Measurements from ENCODE around the gene PDCL3. TPM values are rescaled to one million over a fixed set of nuclear protein-coding genes. Genes with fewer than 3 reads are reported as not detected.

PDCL3 gene
- total RNA-seq, 1 donor from 2014 or later: 25.3 TPM

GRCh38 chr2:100537918-100538317 lies 24.9 kb upstream of the PDCL3 start:
- no peak for DNase-seq (ENCODE audit: low read depth)
- no peak overlapping the region for H3K4me3 ChIP-seq (ENCODE audit: low read depth, low read length)
- no peaks in the 10 kb centered on the region for H3K27me3 ChIP-seq (ENCODE audit: control insufficient read depth, insufficient read depth, low read length)
- no peaks in the 10 kb centered on the region for H3K36me3 ChIP-seq (ENCODE audit: control insufficient read depth, insufficient read depth, low read length)
- no peak for TF ChIP-seq CTCF (IDR thresholded peaks at IDR 0.05; ENCODE audit: insufficient read depth, low read length, severe bottlenecking)
- no peak for FAIRE-seq

GRCh38 chr2:100539221-100539620 lies 23.6 kb upstream of the PDCL3 start:
- no peaks in the 10 kb centered on the region for H3K36me3 ChIP-seq (ENCODE audit: control insufficient read depth, insufficient read depth, low read length)
- no peak for FAIRE-seq
- no peak overlapping the region for H3K4me3 ChIP-seq (ENCODE audit: low read depth, low read length)
- no peak for TF ChIP-seq CTCF (IDR thresholded peaks at IDR 0.05; ENCODE audit: insufficient read depth, low read length, severe bottlenecking)
- no peak for DNase-seq (ENCODE audit: low read depth)
- no peaks in the 10 kb centered on the region for H3K27me3 ChIP-seq (ENCODE audit: control insufficient read depth, insufficient read depth, low read length)

GRCh38 chr2:100541404-100541803 lies 21.4 kb upstream of the PDCL3 start:
- DNase-seq (ENCODE audit: low read depth) (no peak), FAIRE-seq (no peak)
- no peaks in the 10 kb centered on the region for H3K27me3 ChIP-seq (ENCODE audit: control insufficient read depth, insufficient read depth, low read length)
- H3K36me3 ChIP-seq (ENCODE audit: control insufficient read depth, insufficient read depth, low read length): no peaks in the 10 kb centered on the region
- H3K4me3 ChIP-seq (ENCODE audit: low read depth, low read length): no peak overlapping the region
- no peak for TF ChIP-seq CTCF (IDR thresholded peaks at IDR 0.05; ENCODE audit: insufficient read depth, low read length, severe bottlenecking)

GRCh38 chr2:100542418-100542817 lies 20.4 kb upstream of the PDCL3 start:
- no peak overlapping the region for H3K4me3 ChIP-seq (ENCODE audit: low read depth, low read length)

GRCh38 chr2:100544911-100545596 lies 17.7 kb upstream of the PDCL3 start:
- no peak for TF ChIP-seq CTCF (IDR thresholded peaks at IDR 0.05; ENCODE audit: insufficient read depth, low read length, severe bottlenecking)
- H3K27me3 ChIP-seq (ENCODE audit: control insufficient read depth, insufficient read depth, low read length): no peaks in the 10 kb centered on the region
- FAIRE-seq: no peak

More at GRCh38 chr2:100542418-100542817, 20.4 kb upstream of the PDCL3 start:
- FAIRE-seq (no peak), DNase-seq (ENCODE audit: low read depth) (no peak)
- no peaks in the 10 kb centered on the region for H3K27me3 ChIP-seq (ENCODE audit: control insufficient read depth, insufficient read depth, low read length)
- no peaks in the 10 kb centered on the region for H3K36me3 ChIP-seq (ENCODE audit: control insufficient read depth, insufficient read depth, low read length)
- TF ChIP-seq CTCF (IDR thresholded peaks at IDR 0.05; ENCODE audit: insufficient read depth, low read length, severe bottlenecking): no peak

GRCh38 chr2:100546469-100546868 lies 16.3 kb upstream of the PDCL3 start:
- no peak for DNase-seq (ENCODE audit: low read depth)
- H3K4me3 ChIP-seq (ENCODE audit: low read depth, low read length): no peak overlapping the region
- H3K36me3 ChIP-seq (ENCODE audit: control insufficient read depth, insufficient read depth, low read length): no peaks in the 10 kb centered on the region
- TF ChIP-seq CTCF (IDR thresholded peaks at IDR 0.05; ENCODE audit: insufficient read depth, low read length, severe bottlenecking): no peak
- H3K27me3 ChIP-seq (ENCODE audit: control insufficient read depth, insufficient read depth, low read length): no peaks in the 10 kb centered on the region
- no peak for FAIRE-seq

More at GRCh38 chr2:100544911-100545596, 17.7 kb upstream of the PDCL3 start:
- H3K36me3 ChIP-seq (ENCODE audit: control insufficient read depth, insufficient read depth, low read length): no peaks in the 10 kb centered on the region
- no peak for DNase-seq (ENCODE audit: low read depth)
- H3K4me3 ChIP-seq (ENCODE audit: low read depth, low read length): no peak overlapping the region
